Measurements from ENCODE around the gene PSORS1C1.
A peak's percentile ranks its signal among the peaks of the same experiment; 100 is the strongest.
"Not testable (repeated sequence)": the region's sequence is repeated elsewhere in the genome, so short reads cannot be mapped to it uniquely, and the experiment has no call there.

Gene PSORS1C1

DNA sequence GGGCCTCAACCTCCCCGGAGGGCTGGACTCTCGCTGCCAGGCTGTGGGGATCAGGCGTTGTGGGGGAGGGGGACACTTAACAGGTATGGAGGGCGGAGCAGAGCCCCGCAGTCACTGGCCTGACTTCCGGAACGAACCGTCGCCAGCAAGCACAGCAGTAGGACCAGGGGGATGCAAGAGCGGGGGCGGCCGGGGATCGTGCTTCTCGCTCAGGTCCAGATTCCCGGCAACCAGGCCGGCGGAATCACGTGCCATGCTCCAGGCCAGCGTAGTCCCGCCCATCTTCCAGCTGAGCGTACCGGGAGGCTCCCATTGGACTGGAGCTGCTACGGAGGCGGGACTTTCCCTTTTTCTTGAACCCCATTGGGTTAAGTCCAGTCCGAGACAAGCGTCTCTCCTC, 65.9 kb downstream of the PSORS1C1 start:
- DNase-seq = peak; percentile 57 to 64

GRCh38 chr6:31183287-31183686, 68.7 kb downstream of the PSORS1C1 start:
- DNase-seq = not testable (repeated sequence)

GRCh38 chr6:31183859-31184258, 69.3 kb downstream of the PSORS1C1 start:
- DNase-seq = not testable (repeated sequence)

- not testable (repeated sequence) for DNase-seq
Measured at GRCh38 chr6:31185695-31186051, 71.1 kb downstream of the PSORS1C1 start.

DNA sequence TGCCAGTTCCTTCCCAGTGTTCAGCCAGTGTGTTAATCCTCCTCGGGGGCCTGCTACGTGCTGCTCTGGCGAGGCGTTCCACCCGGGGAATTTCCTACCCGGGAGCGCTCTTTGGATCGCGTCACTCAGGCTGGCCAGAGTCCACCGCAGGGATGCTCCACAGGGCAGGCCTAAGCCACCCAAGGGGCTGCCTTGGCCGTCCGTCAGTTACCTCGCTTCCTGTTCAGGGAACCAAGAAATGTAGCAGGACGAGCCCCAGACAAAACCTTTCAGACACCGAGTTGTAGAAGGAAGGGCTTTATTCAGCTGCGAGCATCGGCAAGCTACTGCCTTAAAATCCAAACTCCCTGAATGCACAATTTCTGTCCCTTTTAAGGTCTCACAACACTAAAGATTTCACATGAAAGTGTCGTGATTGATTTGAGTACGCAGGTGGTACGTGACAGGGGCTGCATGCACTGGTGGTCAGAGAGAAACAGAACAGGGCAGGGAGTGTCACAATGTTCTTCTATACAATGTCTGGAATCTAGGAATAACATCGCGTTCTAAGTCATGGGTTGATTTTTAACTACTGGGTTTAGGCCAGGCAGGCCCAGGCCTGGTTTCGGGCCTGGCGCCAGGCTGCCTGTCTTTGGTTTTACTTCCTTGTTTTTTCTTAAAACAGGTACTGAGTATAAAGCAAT, 71.6 kb downstream of the PSORS1C1 start:
- DNase-seq = no peak

DNA sequence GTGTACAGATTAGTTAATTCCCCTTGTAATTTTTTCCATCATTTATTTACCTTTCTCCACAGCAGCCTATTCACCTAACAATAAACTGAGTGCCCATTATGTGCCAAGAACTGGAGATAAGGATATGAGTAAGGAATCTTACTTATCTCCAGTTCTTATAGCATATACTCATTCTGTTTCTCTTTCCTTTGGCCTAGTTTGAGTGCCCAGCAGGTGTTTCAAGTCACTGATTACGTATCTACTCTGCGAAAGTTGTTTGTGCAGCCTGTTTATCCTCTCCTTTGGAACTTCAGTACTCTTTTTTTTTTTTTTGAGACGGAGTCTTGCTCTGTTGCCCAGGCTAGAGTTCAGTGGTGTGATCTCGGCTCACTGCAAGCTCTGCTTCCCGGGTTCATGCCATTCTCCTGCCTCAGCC, 73.2 kb downstream of the PSORS1C1 start:
- no peak for DNase-seq

DNA sequence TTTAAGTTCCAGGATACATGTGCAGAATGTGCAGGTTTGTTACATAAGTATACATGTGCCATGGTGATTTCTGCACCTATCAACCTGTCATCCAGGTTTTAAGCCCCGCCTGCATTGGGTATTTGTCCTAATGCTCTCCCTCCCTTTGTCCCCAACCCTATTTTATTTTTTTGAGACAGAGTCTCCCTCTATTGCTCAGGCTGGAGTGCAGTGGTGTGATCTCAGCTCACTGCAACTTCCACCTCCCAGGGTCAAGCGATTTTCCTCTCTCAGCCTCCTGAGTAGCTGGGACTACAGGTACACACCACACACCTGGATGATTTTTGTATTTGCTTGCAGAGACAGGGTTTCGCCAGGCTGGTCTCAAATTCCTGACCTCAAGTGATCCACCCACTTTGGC, 74.6 kb downstream of the PSORS1C1 start:
- not testable (repeated sequence) for DNase-seq

Measured in activated T-cell treated with anti-CD3 and anti-CD28 coated beads, Interleukin-2, amount 50 U/mL, for 48 hours (primary cell).